ENCODE measurements around the gene GALNT17. TPM values are rescaled to one million over a fixed set of nuclear protein-coding genes. Genes with fewer than 3 reads are reported as not detected.

GALNT17 gene
- polyA plus RNA-seq, 1 donor (not counting 4 experiments of a cell fraction or from before 2014, with no cell fraction given): not detected

- H3K4me1 ChIP-seq (ENCODE audit: control insufficient read depth, extremely low read depth, insufficient read depth, low read length): no peaks in the 10 kb centered on the region
- dilution Hi-C loops (cut with MboI; ENCODE audit: extremely low pct_ligation_motif_present, low sequenced_read_pairs): no loop called here
- no peaks in the 10 kb centered on the region for H4K20me1 ChIP-seq (ENCODE audit: control insufficient read depth, extremely low read depth, insufficient read depth, low read length)
- no peaks in the 10 kb centered on the region for H3K9me1 ChIP-seq (ENCODE audit: control insufficient read depth, extremely low read depth, insufficient read depth, low read length)
- no peak overlapping the region for H3K4me3 ChIP-seq (ENCODE audit: control insufficient read depth in 2 of 3, extremely low read depth in 1 of 3, insufficient read depth in 2 of 3, low read depth in 1 of 3, low read length in 3 of 3)
- no peak overlapping the region for H3K9ac ChIP-seq (ENCODE audit: control insufficient read depth, extremely low read depth, insufficient read depth, low read length)
- H3K27me3 ChIP-seq (ENCODE audit: control insufficient read depth, extremely low read depth, insufficient read depth, low read length): no peaks in the 10 kb centered on the region
- DNase-seq (ENCODE audit: low read depth, low spot score) (no peak), FAIRE-seq (no peak)
- no peaks in the 10 kb centered on the region for H3K79me2 ChIP-seq (ENCODE audit: control insufficient read depth, insufficient read depth, low read length)
- no peak for TF ChIP-seq EZH2 (IDR thresholded peaks at IDR 0.05; ENCODE audit: low read length)
- no peak for TF ChIP-seq CTCF (optimal IDR thresholded peaks at IDR 0.05 in 1 of 3, IDR thresholded peaks at IDR 0.05 in 1 of 3, conservative IDR thresholded peaks at IDR 0.05 in 1 of 3; ENCODE audit: extremely low read depth in 1 of 3, insufficient read depth in 2 of 3, low read length in 3 of 3)
- no peak overlapping the region for H2AFZ ChIP-seq (ENCODE audit: control insufficient read depth, low read length)
- peaks cover 6% of the 10 kb centered on the region for H3K9me3 ChIP-seq (ENCODE audit: control insufficient read depth, low read depth, low read length)
- H3K27ac ChIP-seq (ENCODE audit: control insufficient read depth, insufficient read depth, low read length): no peak overlapping the region
- no peak overlapping the region for H3K4me2 ChIP-seq (ENCODE audit: control insufficient read depth, extremely low read depth, insufficient read depth, low read depth, low read length)
- H3K36me3 ChIP-seq (ENCODE audit: control insufficient read depth in 2 of 2, extremely low read depth in 1 of 2, insufficient read depth in 2 of 2, low read length in 2 of 2): no peaks in the 10 kb centered on the region
These were observed 25.8 kb downstream of the GALNT17 start for GRCh38 chr7:71157757-71158156.

GRCh38 chr7:71165708-71166107 lies 33.8 kb downstream of the GALNT17 start:
- Histone ChIP-seq H3K9ac (ENCODE audit: control insufficient read depth, extremely low read depth, insufficient read depth, low read length) (no peak overlapping the region), H3K36me3 (ENCODE audit: control insufficient read depth in 2 of 2, extremely low read depth in 1 of 2, insufficient read depth in 2 of 2, low read length in 2 of 2) (no peaks in the 10 kb centered on the region), H3K9me1 (ENCODE audit: control insufficient read depth, extremely low read depth, insufficient read depth, low read length) (no peaks in the 10 kb centered on the region), H3K4me1 (ENCODE audit: control insufficient read depth, extremely low read depth, insufficient read depth, low read length) (no peaks in the 10 kb centered on the region), H3K27ac (ENCODE audit: control insufficient read depth, insufficient read depth, low read length) (no peak overlapping the region), H2AFZ (ENCODE audit: control insufficient read depth, low read length) (no peak overlapping the region), H3K79me2 (ENCODE audit: control insufficient read depth, insufficient read depth, low read length) (no peaks in the 10 kb centered on the region), H3K27me3 (ENCODE audit: control insufficient read depth, extremely low read depth, insufficient read depth, low read length) (no peaks in the 10 kb centered on the region), H4K20me1 (ENCODE audit: control insufficient read depth, extremely low read depth, insufficient read depth, low read length) (no peaks in the 10 kb centered on the region), H3K4me2 (ENCODE audit: control insufficient read depth, extremely low read depth, insufficient read depth, low read depth, low read length) (no peak overlapping the region), H3K9me3 (ENCODE audit: control insufficient read depth, low read depth, low read length) (peaks cover 4% of the 10 kb centered on the region), H3K4me3 (ENCODE audit: control insufficient read depth in 2 of 3, extremely low read depth in 1 of 3, insufficient read depth in 2 of 3, low read depth in 1 of 3, low read length in 3 of 3) (no peak overlapping the region)
- DNase-seq (ENCODE audit: low read depth, low spot score): no peak
- dilution Hi-C loops (cut with MboI; ENCODE audit: extremely low pct_ligation_motif_present, low sequenced_read_pairs): no loop called here
- TF ChIP-seq CTCF (optimal IDR thresholded peaks at IDR 0.05 in 1 of 3, IDR thresholded peaks at IDR 0.05 in 1 of 3, conservative IDR thresholded peaks at IDR 0.05 in 1 of 3; ENCODE audit: extremely low read depth in 1 of 3, insufficient read depth in 2 of 3, low read length in 3 of 3) (no peak), EZH2 (IDR thresholded peaks at IDR 0.05; ENCODE audit: low read length) (no peak)
- FAIRE-seq: no peak
